Measurements from ENCODE around the gene PDE6B.
A peak's percentile ranks its signal among the peaks of the same experiment; 100 is the strongest.
"Not testable (repeated sequence)": the region's sequence is repeated elsewhere in the genome, so short reads cannot be mapped to it uniquely, and the experiment has no call there.

The PDE6B gene

DNA sequence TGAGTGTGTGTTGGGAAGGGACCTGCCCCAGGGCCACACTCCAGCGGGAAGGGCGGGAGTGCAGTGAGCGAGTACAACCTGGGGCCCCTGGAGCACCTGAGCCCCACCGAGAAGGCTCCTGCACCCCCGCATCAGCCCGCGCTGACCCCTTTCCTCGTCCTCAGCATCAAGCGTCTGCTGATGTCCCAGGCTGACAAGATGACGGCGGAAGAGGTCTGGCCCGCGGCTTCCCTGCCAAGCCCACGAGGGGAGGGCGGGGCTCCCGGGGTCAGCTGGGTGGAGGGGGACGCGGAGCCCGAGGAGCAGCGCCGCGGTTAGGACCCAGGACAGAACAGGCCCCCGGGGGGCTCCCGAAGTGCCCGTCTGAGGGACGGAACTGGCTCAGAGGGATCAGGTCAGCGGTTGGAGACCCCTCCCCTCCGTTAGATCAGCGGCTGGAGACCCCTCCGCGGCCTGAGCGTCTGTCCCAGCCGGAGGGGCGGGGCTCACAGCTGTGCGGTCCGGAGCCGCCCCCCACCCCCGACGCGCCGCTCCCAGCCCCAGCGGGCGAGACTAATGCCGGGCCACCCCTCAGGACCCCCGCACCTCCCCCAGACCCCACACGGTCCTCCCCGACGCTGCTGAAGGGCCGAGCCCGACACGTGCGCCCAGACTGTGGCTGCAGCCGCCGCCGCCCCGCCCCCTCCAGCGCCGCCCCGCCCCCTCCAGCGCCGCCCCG lies 55.7 kb downstream of the PDE6B start:
- DNase-seq (ENCODE audit: insufficient read length, low spot score), result no peak
- no peak for FAIRE-seq

DNA sequence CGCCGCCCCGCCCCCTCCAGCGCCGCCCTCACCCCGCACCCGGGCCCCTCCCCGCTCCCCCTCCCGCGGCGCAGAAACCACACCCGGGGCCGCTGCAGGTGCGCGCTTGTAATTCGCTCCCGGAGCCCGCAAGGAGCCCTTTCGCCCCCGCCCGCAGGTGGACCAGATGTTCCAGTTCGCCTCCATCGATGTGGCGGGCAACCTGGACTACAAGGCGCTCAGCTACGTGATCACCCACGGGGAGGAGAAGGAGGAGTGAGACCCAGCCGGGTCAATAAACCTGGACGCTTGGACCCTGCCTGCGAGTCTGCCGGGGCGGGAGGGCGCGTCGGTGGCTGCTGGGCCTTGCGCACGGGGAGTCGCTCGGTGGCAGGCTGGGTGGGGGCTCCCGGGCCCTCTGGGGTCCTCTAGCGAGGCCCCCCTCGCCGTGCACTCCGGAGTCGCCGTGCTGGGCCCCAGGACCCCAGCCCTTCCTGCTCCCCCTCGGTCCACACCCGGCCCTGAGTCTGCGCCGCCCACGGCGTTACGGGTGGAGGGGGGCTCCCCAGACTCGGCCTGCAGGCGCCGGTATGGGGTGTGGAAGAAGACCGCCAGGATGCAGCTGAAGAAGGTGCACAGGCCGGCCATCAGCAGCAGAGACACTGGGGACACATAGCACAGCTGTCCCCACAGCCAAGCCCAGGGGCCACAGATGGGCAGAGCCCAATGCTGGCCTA lies 56.5 kb downstream of the PDE6B start:
- FAIRE-seq, result no peak

DNA sequence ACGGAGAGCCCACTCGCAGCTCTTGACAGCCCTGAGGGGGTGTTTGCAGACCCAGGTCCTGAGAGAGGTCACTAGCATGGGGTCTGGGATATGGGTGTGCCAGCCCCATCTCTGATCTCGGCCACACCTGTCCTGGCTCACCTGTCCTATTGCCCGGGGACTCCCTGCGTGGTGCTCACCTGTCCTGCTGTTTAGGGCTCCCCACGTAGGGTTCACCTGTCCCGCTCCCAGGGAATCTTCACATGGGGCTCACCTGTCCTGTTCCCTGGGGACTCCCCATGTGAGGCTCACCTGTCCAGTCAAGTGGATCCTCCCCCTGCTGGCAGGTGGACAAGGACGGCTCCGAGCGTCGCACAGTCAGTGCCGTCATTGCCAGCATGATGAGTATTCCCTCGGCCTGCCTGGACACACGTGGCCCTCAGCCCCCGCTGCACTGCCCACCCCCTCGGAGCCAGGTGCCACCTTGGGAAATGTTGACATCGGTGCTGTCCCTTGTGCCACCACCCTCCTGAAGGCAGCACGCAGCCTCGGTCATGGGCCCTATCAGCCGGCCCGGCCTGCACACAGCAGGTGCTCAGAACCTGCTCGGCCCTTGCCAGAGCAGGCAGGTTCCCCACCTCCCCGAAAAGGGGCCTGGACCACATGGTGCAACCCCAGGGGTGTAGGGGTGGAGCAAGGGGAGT lies 57.3 kb downstream of the PDE6B start:
- DNase-seq (ENCODE audit: insufficient read length, low spot score), result no peak
- FAIRE-seq, result no peak

More for the DNA sequence above, 56.5 kb downstream of the PDE6B start:
- DNase-seq (ENCODE audit: insufficient read length, low spot score), result no peak

DNA sequence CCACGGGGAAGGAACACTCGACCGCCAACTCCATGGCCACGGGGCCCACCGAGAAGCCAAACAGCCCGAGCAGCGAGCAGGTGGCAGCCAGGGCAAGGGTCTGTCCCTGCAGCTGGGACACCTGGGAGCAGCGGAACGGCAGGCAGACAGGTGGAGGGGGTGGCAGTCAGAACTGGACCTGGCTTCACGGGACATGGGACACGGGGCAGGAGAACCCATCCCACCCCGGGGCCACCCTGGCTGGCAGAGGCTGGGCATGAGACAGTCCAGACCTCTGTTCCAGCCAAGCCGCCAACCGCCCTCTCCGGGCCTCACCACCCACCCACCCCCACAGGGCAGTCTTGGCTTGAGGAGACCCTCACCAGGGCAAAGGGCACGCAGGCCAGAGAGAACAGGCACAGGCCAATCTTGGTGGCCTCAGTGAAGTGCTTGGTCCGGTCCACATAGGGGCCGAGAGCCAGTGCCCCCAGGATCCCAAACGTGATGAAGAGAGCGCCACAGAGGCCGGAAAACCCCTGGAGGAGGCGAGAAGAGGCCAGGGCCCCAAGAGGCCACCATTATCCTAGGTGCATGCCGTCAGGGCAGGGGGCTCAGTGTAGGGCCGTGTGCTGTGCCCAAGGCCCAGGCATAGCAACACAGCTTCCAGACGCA lies 58.0 kb downstream of the PDE6B start:
- FAIRE-seq (no peak), DNase-seq (ENCODE audit: insufficient read length, low spot score) (no peak)

DNA sequence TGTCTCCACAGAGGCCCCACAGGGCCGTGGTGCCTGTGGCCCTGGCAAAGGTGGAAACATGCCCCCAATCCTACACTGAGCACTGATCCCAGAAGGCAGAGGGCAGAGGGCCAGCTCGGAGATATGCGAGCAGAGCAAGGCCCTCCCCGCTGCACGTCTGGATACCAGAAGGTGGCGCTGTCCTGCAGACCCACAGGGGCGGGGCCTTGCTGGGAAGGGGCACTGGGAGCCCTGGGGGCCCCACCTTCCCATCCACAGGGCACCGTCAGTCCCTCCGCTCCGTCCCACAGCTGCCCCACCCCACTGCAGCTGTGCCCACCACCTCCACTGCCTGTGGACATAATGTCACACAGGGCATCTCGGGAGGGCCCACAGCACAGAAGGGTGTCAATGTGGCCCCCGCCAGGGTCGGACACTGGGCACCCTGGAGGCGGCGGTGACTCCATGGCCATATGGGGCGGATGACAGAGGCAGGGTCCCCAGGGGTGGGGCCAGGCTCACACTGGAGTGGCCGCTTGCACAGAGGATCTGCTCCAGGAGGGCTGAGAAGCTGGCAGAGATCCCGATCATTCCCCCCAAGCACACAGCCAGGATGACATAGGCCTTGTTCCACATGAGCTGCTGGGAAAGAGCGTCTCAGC lies 58.7 kb downstream of the PDE6B start:
- no peak for FAIRE-seq
- no peak for DNase-seq (ENCODE audit: insufficient read length, low spot score)

DNA sequence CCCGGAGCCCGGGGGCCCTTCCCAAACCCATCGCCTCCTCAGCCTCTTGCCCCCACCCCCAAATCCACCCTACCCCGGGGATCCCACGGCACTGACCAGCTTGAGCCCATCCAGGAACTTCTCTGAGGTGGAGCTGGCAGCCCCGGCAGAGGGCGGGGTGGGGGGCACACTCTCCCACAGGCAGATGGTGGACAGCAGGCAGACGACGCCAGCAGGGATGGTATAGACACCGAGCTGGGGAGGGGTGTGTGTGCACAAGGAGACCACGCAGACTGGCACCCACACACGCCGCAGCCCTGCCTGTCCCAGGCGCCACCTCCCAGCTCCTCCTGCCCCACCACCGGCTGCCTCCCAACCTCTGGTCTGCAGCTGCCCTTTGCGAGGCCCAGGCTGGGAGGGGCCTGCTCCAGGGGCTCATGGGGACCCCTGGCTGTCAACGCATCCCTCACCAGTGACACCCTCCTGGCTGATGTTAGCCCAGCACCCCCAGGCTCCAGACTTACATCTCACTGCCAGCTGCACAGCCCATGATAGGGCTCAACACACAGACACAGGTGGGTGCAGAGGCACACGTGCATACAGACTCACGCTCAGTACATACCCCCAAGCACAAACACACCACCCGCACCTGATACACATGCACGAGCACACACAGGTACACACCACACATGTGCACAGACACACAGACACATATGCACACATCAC lies 59.4 kb downstream of the PDE6B start:
- FAIRE-seq, result peak; percentile 82

DNA sequence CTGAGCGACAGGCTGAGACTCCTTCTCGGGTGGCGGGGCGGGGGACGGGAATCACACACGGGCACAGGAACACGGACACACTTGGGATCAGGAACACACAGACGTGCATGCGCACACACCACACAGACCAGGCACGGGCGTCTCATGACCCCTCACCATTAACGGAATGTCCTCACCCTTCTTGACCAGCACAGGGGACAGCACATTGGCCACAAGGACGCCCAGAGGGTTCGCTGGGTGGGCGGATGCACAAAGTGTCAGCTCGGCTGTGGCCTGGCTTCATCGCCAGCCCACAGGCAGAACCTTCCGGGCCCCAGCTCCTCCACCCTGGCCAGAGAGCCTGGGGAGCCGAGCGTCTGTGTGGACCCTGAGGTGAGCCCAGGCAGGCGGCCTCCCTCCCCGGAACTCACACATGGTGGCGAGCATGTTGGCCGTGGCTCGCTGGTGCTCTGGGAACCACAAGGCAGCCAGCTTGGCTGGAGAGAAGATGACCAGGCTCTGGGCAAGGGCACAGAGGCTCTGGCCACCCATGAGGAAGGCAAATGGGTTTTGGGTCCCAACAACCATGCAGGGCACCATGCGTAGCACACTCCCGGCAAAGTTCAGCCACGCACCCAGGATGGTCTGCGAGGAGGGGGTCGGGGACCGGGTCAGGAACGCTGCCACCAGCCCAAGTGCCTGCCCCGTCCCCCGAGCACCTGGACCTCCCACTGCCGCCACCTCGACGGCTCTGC lies 60.5 kb downstream of the PDE6B start:
- no peak for DNase-seq (ENCODE audit: insufficient read length, low spot score)
- no peak for FAIRE-seq

More for the DNA sequence above, 59.4 kb downstream of the PDE6B start:
- DNase-seq (ENCODE audit: insufficient read length, low spot score), result no peak

DNA sequence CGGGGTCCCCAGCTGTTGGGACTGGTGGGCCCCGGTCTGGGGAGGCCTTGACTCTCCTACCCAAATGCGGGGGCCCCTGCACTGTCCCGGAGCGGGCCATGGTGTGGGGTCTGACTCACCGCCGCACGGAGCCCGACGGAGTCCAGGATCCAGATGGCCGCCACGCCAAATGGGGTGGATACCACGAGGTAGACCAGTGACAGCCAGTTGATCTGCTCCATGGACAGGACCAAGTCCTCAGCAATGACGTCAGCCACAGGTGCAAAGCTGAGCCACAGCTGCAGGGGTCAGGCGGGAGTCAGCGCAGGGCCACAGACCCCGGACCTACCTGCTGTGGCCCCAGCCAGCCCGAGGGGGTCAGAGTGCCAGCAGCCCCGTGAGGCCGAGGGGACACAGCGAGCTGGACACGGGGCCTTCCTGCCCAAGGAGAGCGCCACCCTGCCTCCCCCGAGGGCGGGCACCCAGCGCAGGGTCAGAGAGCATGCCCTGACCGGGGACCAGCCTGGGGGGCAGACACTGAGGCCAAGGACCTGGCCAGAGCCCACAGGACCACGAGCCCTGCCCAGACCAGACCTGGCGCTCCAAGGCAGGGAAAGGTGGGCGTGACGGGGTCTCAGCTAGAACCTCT lies 61.2 kb downstream of the PDE6B start:
- FAIRE-seq, result no peak
- no peak for DNase-seq (ENCODE audit: insufficient read length, low spot score)

DNA sequence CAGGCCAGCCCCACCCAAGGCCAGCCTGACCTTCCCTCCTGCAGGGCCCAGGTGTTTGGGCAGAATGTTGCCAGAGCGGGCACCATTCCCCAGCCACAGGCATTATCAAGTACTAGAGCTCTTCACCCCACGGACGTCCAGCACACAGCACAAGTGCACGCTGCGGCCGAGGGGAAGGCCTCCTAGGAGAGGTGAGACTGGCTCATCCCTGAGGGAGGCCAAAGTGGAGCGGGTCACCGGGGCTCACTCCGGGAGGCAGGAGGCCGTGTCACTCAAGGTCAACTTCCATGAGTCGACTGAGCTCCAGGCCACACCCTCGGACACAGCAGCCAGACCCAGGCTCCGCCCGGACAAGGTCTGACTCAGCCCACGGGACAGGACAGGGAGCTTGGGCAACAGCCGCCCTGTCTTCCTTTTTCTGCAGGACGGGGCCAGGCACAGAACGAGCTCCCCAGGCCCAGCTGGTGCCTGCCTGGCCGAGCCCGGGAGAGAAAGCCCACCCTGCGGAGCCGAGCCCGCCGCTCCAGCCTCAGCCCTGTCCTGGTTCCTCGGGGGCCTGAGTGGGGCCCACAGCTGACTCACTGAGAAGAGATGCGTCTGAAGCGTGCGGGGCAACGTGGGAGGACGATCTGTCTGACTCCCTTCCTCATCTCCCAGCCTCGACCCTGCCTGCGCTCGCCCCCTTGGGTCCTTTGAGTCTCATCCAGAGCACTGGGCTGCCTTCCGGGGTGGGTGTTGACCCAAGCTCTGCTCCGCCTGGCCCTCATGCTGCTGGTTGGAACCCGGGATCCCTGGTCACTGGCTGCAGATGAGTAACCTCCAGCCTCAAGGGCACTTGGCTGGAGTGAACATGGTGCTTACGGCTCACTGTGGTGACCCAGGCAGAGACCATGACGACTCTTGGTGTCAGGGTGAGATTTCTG lies 61.9 kb downstream of the PDE6B start:
- DNase-seq (ENCODE audit: insufficient read length, low spot score) (peak; percentile 93), FAIRE-seq (peak; percentile 94)

DNA sequence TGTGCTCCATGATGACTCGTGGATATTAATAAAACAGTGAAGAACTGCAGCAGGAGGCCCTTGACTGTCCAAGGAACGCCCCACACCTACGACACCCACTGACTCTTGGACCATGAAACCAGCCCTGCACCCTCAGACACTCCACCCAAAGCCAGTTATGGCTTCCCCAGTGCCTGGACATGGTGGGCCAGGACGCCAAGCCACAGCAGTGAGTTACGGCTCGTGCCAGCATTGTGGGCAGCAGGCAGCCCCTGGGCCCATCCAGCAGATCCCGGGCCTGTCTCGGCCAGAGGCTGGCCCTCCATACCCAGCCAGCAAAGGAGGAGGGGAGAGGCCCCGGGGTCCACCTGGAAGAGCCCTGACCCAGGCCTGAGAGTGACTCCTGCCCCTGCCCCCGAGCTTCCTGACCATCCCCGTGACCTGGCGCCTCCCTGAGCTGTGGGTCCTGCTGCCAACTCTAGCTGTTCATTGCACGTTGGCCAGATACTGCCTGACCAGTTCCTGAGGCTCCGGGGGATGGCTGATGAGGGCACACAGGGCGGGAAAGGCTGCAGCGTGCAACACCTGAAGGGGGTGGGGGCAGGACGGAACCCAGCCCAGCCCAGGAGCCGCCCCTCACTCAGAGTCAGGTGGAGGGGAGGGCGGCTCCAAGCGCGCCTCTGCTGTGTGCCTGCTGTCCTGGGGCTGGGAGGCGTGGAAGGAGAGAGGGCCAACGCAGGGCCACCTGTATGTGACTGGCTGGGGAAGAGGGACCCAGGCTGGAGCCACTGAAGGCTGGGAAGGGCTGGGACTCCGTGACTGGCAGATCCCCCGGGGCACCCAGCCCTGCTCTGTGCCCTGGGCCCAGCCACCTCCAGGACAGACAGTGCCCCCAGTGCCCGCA lies 62.8 kb downstream of the PDE6B start:
- DNase-seq (ENCODE audit: insufficient read length, low spot score), result no peak
- no peak for FAIRE-seq

DNA sequence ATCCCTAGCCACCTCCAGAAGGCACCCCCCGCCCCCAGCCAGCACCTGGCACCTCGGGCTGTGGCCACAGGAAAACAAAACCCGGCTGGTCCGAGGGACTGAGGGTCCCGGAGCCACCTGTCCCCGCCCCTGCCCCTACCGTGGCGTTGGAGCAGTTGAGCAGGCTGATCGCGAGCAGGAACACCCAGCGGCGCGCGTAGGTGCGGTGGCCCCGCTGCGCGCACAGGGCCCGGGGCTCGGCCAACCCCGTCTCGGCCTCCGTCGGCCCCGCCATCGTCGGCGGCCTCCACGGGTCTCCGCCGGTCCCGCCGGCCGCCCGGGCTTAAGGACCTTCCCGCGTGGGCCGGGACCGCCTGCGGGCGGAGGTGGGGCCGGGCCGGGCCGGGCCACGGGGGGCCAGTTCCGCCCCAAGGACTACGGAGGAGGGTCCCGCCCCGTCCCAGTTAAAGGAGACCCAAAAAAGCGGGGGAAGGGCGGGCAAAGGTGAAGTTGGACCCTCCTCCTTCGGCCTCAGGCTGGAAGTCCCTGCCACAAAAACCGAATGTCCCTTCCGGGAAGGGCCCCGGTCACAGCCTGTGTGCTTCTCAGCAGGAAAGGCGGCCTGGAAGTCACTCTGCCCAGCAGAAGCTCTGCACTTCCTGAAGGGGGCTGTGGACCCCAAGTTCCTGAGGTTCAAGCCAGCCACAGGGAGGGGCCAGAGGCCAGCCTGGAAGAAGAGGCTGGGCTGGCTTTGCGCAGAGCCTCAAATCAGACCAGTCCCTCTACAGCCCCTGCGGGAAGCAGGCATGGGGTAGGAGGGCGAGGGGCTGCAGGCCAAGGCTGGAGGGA lies 63.7 kb downstream of the PDE6B start, which contains the start of gene SLC49A3:
SLC49A3 (minus strand) TSS at position 298 of the 828 bp plus-strand sequence; CDS start at position 274, 24 bp downstream.
- DNase-seq (ENCODE audit: insufficient read length, low spot score) (no peak), FAIRE-seq (no peak)

DNA sequence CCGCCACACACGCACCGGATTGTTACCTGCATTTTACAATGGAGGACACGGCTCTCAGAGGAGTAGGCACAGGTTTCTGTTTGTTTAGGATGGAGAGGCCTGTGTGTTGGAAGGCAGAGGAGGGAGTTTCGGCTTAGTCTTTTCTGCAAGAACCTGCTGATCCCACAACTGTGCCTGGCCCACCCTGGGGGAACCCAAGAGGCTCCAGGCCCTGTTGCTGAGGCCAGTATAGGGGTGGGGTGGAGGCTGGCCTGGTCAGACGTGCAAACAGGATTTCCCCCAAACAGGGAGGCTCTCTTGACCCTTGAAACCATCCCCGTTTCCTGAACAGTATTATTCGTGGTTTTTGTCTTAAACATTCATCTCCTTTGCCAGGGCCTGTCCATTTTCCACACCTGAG lies 64.3 kb downstream of the PDE6B start:
- no peak for FAIRE-seq
- DNase-seq (ENCODE audit: insufficient read length, low spot score), result no peak

DNA sequence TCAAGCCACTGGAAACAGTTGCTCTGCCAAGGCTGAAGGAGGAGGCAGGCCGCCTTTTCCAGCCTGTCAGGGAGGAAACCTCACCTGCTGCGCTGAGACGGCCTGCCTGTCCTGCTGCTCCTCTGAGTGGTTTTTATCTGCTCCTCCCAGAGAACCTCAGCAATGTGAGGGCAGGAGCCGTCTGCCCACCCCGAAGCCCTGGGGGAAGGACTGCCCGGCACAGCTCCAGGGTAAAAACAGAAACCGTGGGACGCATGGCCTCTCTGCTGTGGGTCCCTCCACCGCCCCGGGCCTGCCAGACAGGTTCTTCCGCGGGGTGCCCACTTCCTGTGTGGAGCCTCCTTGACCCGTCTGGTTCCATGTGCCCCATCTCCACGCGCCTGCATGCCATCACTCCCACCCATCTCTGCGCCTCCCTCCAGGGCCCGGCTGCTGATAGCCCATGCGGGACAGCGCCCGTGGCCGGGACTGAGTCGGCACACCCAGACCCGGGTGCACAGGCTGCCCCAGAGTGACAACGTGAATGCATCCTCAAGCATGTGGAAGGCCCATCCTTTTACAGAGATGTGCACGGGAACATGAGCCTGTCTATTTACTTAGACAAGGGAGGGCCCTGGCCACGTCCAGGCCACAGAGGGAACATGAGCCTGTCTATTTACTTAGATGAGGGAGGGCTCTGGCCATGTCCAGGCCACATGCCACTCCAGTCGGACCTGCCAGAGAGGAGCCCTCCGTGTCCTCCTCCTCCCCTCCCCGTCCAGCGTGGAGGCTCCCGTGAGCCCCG lies 67.6 kb downstream of the PDE6B start:
- no peak for FAIRE-seq
- DNase-seq (ENCODE audit: insufficient read length, low spot score), result no peak

DNA sequence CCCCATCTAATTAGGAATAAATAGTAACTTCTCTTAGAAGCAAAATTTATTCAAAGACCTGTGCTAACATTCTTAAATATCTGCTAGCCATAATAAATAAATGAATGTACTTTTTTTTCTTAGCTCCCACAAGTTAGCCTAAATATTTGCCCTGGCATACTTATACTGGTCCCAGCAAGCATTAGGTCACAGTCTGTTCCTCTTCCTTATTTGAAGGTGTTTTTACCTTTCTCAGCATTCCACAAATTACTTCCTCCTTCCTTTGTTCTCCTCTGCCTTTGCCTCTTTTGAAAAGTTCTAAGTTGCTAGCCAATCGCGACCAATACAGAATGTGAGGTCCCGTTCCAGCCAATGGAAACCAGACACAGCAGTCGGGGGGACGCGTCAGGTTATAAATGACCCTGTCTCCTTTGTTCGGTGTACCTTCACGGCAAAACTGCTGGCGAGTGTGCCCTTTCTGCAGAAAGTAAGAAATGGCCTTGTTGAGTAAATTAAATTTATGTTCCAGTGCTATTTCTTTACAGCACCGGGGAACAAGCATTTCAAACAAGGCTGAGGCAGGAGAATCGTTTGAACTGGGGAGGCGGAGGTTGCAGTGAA lies 69.1 kb downstream of the PDE6B start:
- DNase-seq (ENCODE audit: insufficient read length, low spot score); FAIRE-seq: not testable (repeated sequence)
